HEK293 (cell line): ENCODE data around the gene MAP7.
A peak's percentile ranks its signal among the peaks of the same experiment; 100 is the strongest.

ENCODE experiments used
- CTCF ChIA-PET: fragments of 350-600 bp; formaldehyde crosslinking; extraction: SDS; loops from one replicate; lab custom pipeline; 2021; ENCODE audit warnings: antibody characterized with exemption; lab: Yijun Ruan, JAX
- POLR2A ChIA-PET: fragments of 300-600 bp; formaldehyde crosslinking; extraction: SDS; loops from one replicate; lab custom pipeline; 2020; ENCODE audit warnings: antibody characterized with exemption, inconsistent platforms; lab: Yijun Ruan, JAX
- H3K27ac ChIP-seq: fragments of 200-500 bp; sonication (Bioruptor generic); 2 replicates; pipeline ENCODE4 v1.5.1; 2014; ENCODE audit warnings: low read depth, low read length, control low read depth, inconsistent platforms; ENCODE audit errors: extremely low read depth
- H3K36me3 ChIP-seq, 2 experiments: fragments of 200-500 bp in 1 of 2; sonication (Bioruptor generic) in 1 of 2; 1 replicate in 1 of 2; 2 replicates in 1 of 2; pipeline ENCODE4 v1.5.1; 2014 to 2017; ENCODE audit warnings: inconsistent platforms in 2 of 2, low read length in 2 of 2; ENCODE audit not compliant: control insufficient read depth in 2 of 2, insufficient read depth in 1 of 2
- H3K4me1 ChIP-seq: fragments of 200-500 bp; sonication (Bioruptor generic); 2 replicates; pipeline ENCODE4 v1.5.1; 2014; ENCODE audit warnings: mild to moderate bottlenecking, low read length, inconsistent platforms; ENCODE audit not compliant: control insufficient read depth, insufficient read depth
- H3K4me3 ChIP-seq: 2 replicates; pipeline ENCODE4 v1.5.1; 2011; ENCODE audit warnings: low read depth, mild to moderate bottlenecking, control low read depth, low read length, moderate library complexity
- H3K9me3 ChIP-seq: fragments of 200-500 bp; sonication (Bioruptor generic); 2 replicates; pipeline ENCODE4 v1.5.1; 2014; ENCODE audit warnings: low read depth, low read length, inconsistent platforms; ENCODE audit not compliant: control insufficient read depth, insufficient read depth
- FEZF1 ChIP-seq: fragments of 450-650 bp; formaldehyde crosslinking; IDR thresholded peaks from 2 replicates; pipeline ENCODE4 v1.5.1; 2016; ENCODE audit warnings: missing biosample characterization, missing genetic modification characterization
- KLF16 ChIP-seq: fragments of 450-650 bp; formaldehyde crosslinking; IDR thresholded peaks from 2 replicates; pipeline ENCODE4 v1.5.1; 2017; ENCODE audit warnings: missing biosample characterization, missing genetic modification characterization
- KLF8 ChIP-seq: fragments of 450-650 bp; formaldehyde crosslinking; IDR thresholded peaks from 2 replicates; pipeline ENCODE4 v1.5.1; 2016; ENCODE audit warnings: missing biosample characterization, missing genetic modification characterization
- SP7 ChIP-seq: fragments of 450-650 bp; formaldehyde crosslinking; IDR thresholded peaks from 2 replicates; pipeline ENCODE4 v1.5.1; 2016; ENCODE audit warnings: missing biosample characterization, missing genetic modification characterization
- TRIM28 ChIP-seq: IDR thresholded peaks from 2 replicates; pipeline ENCODE4 v1.6.1; 2011; ENCODE audit warnings: low read length, control low read depth, borderline replicate concordance
- YY1 ChIP-seq: fragments of 450-650 bp; formaldehyde crosslinking; IDR thresholded peaks from 2 replicates; pipeline ENCODE4 v1.5.1; 2018; ENCODE audit warnings: missing biosample characterization, missing genetic modification characterization
- YY2 ChIP-seq: fragments of 450-650 bp; formaldehyde crosslinking; IDR thresholded peaks from 2 replicates; pipeline ENCODE4 v1.5.1; 2016; ENCODE audit warnings: missing biosample characterization, missing genetic modification characterization
- ZBTB44 ChIP-seq: fragments of 450-650 bp; IDR thresholded peaks from 2 replicates; pipeline ENCODE4 v1.5.1; 2018; ENCODE audit warnings: missing biosample characterization, mild to moderate bottlenecking, missing genetic modification characterization
- ZBTB6 ChIP-seq: fragments of 450-650 bp; formaldehyde crosslinking; IDR thresholded peaks from 2 replicates; pipeline ENCODE4 v1.5.1; 2017; ENCODE audit warnings: missing biosample characterization, missing genetic modification characterization
- ZBTB7A ChIP-seq: fragments of 450-650 bp; formaldehyde crosslinking; IDR thresholded peaks from 2 replicates; pipeline ENCODE4 v1.5.1; 2016; ENCODE audit warnings: low read depth, missing biosample characterization, missing genetic modification characterization
- ZNF112 ChIP-seq: fragments of 450-650 bp; formaldehyde crosslinking; IDR thresholded peaks from 2 replicates; pipeline ENCODE4 v1.5.0; 2017; ENCODE audit warnings: missing biosample characterization, missing genetic modification characterization
- ZNF175 ChIP-seq: fragments of 450-650 bp; formaldehyde crosslinking; IDR thresholded peaks from 2 replicates; pipeline ENCODE4 v1.5.1; 2016; ENCODE audit warnings: missing biosample characterization, missing genetic modification characterization
- ZNF23 ChIP-seq: fragments of 450-650 bp; formaldehyde crosslinking; IDR thresholded peaks from 2 replicates; pipeline ENCODE4 v1.5.1; 2016; ENCODE audit warnings: missing biosample characterization, missing genetic modification characterization, borderline replicate concordance
- ZNF24 ChIP-seq: fragments of 450-650 bp; formaldehyde crosslinking; IDR thresholded peaks from 2 replicates; pipeline ENCODE4 v1.5.1; 2016; ENCODE audit warnings: missing biosample characterization, missing genetic modification characterization
- ZNF394 ChIP-seq: fragments of 450-650 bp; formaldehyde crosslinking; IDR thresholded peaks from 2 replicates; pipeline ENCODE4 v1.5.1; 2016; ENCODE audit warnings: missing biosample characterization, missing genetic modification characterization, mild to moderate bottlenecking, moderate library complexity, borderline replicate concordance
- ZNF513 ChIP-seq: fragments of 450-650 bp; IDR thresholded peaks from 2 replicates; pipeline ENCODE4 v1.5.1; 2018; ENCODE audit warnings: missing biosample characterization, missing genetic modification characterization
- ZNF544 ChIP-seq: fragments of 450-650 bp; formaldehyde crosslinking; IDR thresholded peaks from 2 replicates; pipeline ENCODE4 v1.5.0; 2017; ENCODE audit warnings: missing biosample characterization, missing genetic modification characterization
- ZNF596 ChIP-seq: fragments of 450-650 bp; IDR thresholded peaks from 2 replicates; pipeline ENCODE4 v1.5.0; 2018; ENCODE audit warnings: missing biosample characterization, mild to moderate bottlenecking, missing genetic modification characterization, moderate library complexity
- ZNF629 ChIP-seq: fragments of 450-650 bp; formaldehyde crosslinking; IDR thresholded peaks from 2 replicates; pipeline ENCODE4 v1.5.1; 2017; ENCODE audit warnings: missing biosample characterization, missing genetic modification characterization
- ZNF660 ChIP-seq: fragments of 450-650 bp; IDR thresholded peaks from 2 replicates; pipeline ENCODE4 v1.5.1; 2018; ENCODE audit warnings: missing biosample characterization, mild to moderate bottlenecking, missing genetic modification characterization
- TF ChIP-seq, protein P1 (sequence below): fragments of 450-650 bp; formaldehyde crosslinking; IDR thresholded peaks from 2 replicates; pipeline ENCODE4 v1.5.1; 2016; ENCODE audit warnings: missing biosample characterization, missing genetic modification characterization
- TF ChIP-seq, protein P2 (sequence below): fragments of 450-650 bp; formaldehyde crosslinking; conservative IDR thresholded peaks from 2 replicates; pipeline ENCODE4 v1.5.1; 2016; ENCODE audit warnings: low read depth, missing biosample characterization, missing genetic modification characterization

Gene MAP7

GRCh38 chr6:136550330-136551071 lies at the start of gene MAP7 (continued):
- TF ChIP-seq YY1 (tag by site-specific recombination): peak; percentile 73
- TF ChIP-seq ZNF660: peak; percentile 90
- no peak for TF ChIP-seq KLF16 (tag by site-specific recombination)
- TF ChIP-seq, protein P1, sequence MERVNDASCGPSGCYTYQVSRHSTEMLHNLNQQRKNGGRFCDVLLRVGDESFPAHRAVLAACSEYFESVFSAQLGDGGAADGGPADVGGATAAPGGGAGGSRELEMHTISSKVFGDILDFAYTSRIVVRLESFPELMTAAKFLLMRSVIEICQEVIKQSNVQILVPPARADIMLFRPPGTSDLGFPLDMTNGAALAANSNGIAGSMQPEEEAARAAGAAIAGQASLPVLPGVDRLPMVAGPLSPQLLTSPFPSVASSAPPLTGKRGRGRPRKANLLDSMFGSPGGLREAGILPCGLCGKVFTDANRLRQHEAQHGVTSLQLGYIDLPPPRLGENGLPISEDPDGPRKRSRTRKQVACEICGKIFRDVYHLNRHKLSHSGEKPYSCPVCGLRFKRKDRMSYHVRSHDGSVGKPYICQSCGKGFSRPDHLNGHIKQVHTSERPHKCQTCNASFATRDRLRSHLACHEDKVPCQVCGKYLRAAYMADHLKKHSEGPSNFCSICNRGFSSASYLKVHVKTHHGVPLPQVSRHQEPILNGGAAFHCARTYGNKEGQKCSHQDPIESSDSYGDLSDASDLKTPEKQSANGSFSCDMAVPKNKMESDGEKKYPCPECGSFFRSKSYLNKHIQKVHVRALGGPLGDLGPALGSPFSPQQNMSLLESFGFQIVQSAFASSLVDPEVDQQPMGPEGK (tag by site-specific recombination): peak; percentile 43
- TF ChIP-seq ZBTB44: peak; percentile 28; the same call in 1 of the 2 replicates
- TF ChIP-seq YY2 (tag by site-specific recombination): peak; percentile 72
- peak; percentile 50; the same call in 1 of the 2 replicates for TF ChIP-seq ZNF394
- TF ChIP-seq ZBTB7A (tag by site-specific recombination): no peak
- 0 out of 2 replicates have a peak, but pooled peaks have one; percentile 40 for TF ChIP-seq ZNF513

- H3K4me1 ChIP-seq: no peaks in the 10 kb centered on the region
- H3K9me3 ChIP-seq: no peaks in the 10 kb centered on the region
- H3K4me3 ChIP-seq: no peak overlapping the region
- no peaks in the 10 kb centered on the region for H3K36me3 ChIP-seq
- H3K27ac ChIP-seq: no peak overlapping the region
- ChIA-PET CTCF (interaction anchor here (1.5 to 3.3 kb wide), 2 partner anchors 44 to 193 kb away, joined by 3 to 16 read pairs; partner anchors contain the start of gene MAP3K5), POLR2A (no interaction called here)
- TF ChIP-seq SP7 (tag by site-specific recombination) (no peak), ZNF596 (tag by site-specific recombination) (0 out of 2 replicates have a peak, but pooled peaks have one; percentile 20), ZNF544 (tag by site-specific recombination) (no peak), ZNF24 (tag by site-specific recombination) (no peak), FEZF1 (no peak)
Observed at GRCh38 chr6:136599329-136600011, 49.2 kb upstream of the MAP7 start.

- Histone ChIP-seq H3K4me1 (no peaks in the 10 kb centered on the region), H3K4me3 (no peak overlapping the region), H3K27ac (no peak overlapping the region), H3K9me3 (no peaks in the 10 kb centered on the region), H3K36me3 (no peaks in the 10 kb centered on the region)
- ChIA-PET CTCF (interaction anchor here (1.5 to 1.8 kb wide), 2 partner anchors 194 kb away, joined by 3 to 4 read pairs; partner anchors contain the start of gene MAP3K5), POLR2A (no interaction called here)
- no peak for TF ChIP-seq KLF8
- TF ChIP-seq, protein P2, sequence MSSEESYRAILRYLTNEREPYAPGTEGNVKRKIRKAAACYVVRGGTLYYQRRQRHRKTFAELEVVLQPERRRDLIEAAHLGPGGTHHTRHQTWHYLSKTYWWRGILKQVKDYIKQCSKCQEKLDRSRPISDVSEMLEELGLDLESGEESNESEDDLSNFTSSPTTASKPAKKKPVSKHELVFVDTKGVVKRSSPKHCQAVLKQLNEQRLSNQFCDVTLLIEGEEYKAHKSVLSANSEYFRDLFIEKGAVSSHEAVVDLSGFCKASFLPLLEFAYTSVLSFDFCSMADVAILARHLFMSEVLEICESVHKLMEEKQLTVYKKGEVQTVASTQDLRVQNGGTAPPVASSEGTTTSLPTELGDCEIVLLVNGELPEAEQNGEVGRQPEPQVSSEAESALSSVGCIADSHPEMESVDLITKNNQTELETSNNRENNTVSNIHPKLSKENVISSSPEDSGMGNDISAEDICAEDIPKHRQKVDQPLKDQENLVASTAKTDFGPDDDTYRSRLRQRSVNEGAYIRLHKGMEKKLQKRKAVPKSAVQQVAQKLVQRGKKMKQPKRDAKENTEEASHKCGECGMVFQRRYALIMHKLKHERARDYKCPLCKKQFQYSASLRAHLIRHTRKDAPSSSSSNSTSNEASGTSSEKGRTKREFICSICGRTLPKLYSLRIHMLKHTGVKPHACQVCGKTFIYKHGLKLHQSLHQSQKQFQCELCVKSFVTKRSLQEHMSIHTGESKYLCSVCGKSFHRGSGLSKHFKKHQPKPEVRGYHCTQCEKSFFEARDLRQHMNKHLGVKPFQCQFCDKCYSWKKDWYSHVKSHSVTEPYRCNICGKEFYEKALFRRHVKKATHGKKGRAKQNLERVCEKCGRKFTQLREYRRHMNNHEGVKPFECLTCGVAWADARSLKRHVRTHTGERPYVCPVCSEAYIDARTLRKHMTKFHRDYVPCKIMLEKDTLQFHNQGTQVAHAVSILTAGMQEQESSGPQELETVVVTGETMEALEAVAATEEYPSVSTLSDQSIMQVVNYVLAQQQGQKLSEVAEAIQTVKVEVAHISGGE: no peak
- TF ChIP-seq ZBTB6 (tag by site-specific recombination): no peak
- no peak for TF ChIP-seq TRIM28
- no peak for TF ChIP-seq ZNF629 (tag by site-specific recombination)
- no peak for TF ChIP-seq ZNF23 (tag by site-specific recombination)
- TF ChIP-seq ZNF175 (tag by site-specific recombination): no peak
- no peak for TF ChIP-seq ZNF112 (tag by site-specific recombination)
- TF ChIP-seq, all 188 proteins: peak for 0
Observed at GRCh38 chr6:136598048-136598447, 47.8 kb upstream of the MAP7 start.
